HepG2 (cell line): ENCODE measurements around the gene ZBED6.
"Not testable (repeated sequence)": the region's sequence is repeated elsewhere in the genome, so short reads cannot be mapped to it uniquely, and the experiment has no call there.

Source experiments
- BCLAF1 ChIP-seq: fragments of 450-650 bp; IDR thresholded peaks from 2 replicates; pipeline ENCODE4 v1.6.1; 2017; ENCODE audit warnings: mild to moderate bottlenecking
- CBFB ChIP-seq: sonication (generic); formaldehyde crosslinking; IDR thresholded peaks from 2 replicates; pipeline ENCODE4 v1.4.0; 2020; ENCODE audit warnings: missing genetic modification reagents
- CTCF ChIP-seq: sonication (generic); formaldehyde crosslinking; IDR thresholded peaks from 2 replicates; pipeline ENCODE4 v1.5.0; 2020; ENCODE audit warnings: mild to moderate bottlenecking, missing genetic modification reagents, moderate library complexity
- E2F1 ChIP-seq: sonication (generic); formaldehyde crosslinking; IDR thresholded peaks from 2 replicates; pipeline ENCODE4 v1.5.0; 2020; ENCODE audit warnings: missing genetic modification reagents
- HNRNPK ChIP-seq: fragments of 200-400 bp; formaldehyde crosslinking; IDR thresholded peaks from 2 replicates; pipeline ENCODE4 v1.6.1; 2018; ENCODE audit warnings: low read length, low read depth, moderate library complexity, mild to moderate bottlenecking; ENCODE audit not compliant: poor library complexity, severe bottlenecking
- MTF1 ChIP-seq: sonication (generic); formaldehyde crosslinking; IDR thresholded peaks from 2 replicates; pipeline ENCODE4 v1.5.0; 2020; ENCODE audit warnings: missing genetic modification reagents
- PRDM15 ChIP-seq: sonication (generic); formaldehyde crosslinking; IDR thresholded peaks from 2 replicates; pipeline ENCODE4 v1.4.0; 2020; ENCODE audit warnings: missing genetic modification reagents
- RARA ChIP-seq: IDR thresholded peaks from 2 replicates; pipeline ENCODE4 v1.6.1; 2016; ENCODE audit warnings: missing genetic modification reagents, missing compliant biosample characterization
- RNF2 ChIP-seq: fragments of 450-650 bp; conservative IDR thresholded peaks from 2 replicates; pipeline ENCODE4 v1.6.1; 2016; ENCODE audit warnings: low read depth
- STAG1 ChIP-seq: sonication (generic); formaldehyde crosslinking; IDR thresholded peaks from 2 replicates; pipeline ENCODE4 v1.4.0; 2020; ENCODE audit warnings: missing genetic modification reagents
- ZHX1 ChIP-seq: sonication (generic); formaldehyde crosslinking; IDR thresholded peaks from 2 replicates; pipeline ENCODE4 v1.8.1; 2022; ENCODE audit warnings: low read depth, mild to moderate bottlenecking, missing genetic modification reagents
- ZNF124 ChIP-seq: sonication (generic); formaldehyde crosslinking; IDR thresholded peaks from 2 replicates; pipeline ENCODE4 v1.4.0; 2020; ENCODE audit warnings: missing genetic modification reagents
- ZSCAN20 ChIP-seq: sonication (generic); formaldehyde crosslinking; IDR thresholded peaks from 2 replicates; pipeline ENCODE4 v1.4.0; 2020; ENCODE audit warnings: missing genetic modification reagents, mild to moderate bottlenecking, borderline replicate concordance

- not testable (repeated sequence) for TF ChIP-seq HNRNPK; CBFB (CRISPR knock-in tag); RNF2; MTF1 (CRISPR knock-in tag); BCLAF1; ZNF124 (CRISPR knock-in tag); RARA; ZSCAN20 (CRISPR knock-in tag); E2F1 (CRISPR knock-in tag); ZHX1 (CRISPR knock-in tag); STAG1 (CRISPR knock-in tag); PRDM15 (CRISPR knock-in tag); CTCF (CRISPR knock-in tag)
These were observed 33.5 kb upstream of the ZBED6 start for GRCh38 chr1:203761958-203762357.
